ENCODE measurements around the gene TRPM3.
"Not testable (repeated sequence)": the region's sequence is repeated elsewhere in the genome, so short reads cannot be mapped to it uniquely, and the experiment has no call there.

The TRPM3 gene

GRCh38 chr9:70998962-70999361 lies 122.5 kb downstream of the TRPM3 start:
- no peak for DNase-seq (ENCODE audit: low read depth)

- peak; percentile 27 for DNase-seq (ENCODE audit: low read depth)
Observed at GRCh38 chr9:70995511-70995910, 125.9 kb downstream of the TRPM3 start.

GRCh38 chr9:70994582-70994981 lies 126.8 kb downstream of the TRPM3 start:
- no peak for DNase-seq (ENCODE audit: low read depth)

GRCh38 chr9:70988551-70988950 lies 132.9 kb downstream of the TRPM3 start:
- no peak for DNase-seq (ENCODE audit: low read depth)

- DNase-seq (ENCODE audit: low read depth) = peak; percentile 76
Observed at GRCh38 chr9:70987986-70988385, 133.4 kb downstream of the TRPM3 start.

- no peak for DNase-seq (ENCODE audit: low read depth)
Observed at GRCh38 chr9:70986984-70987383, 134.4 kb downstream of the TRPM3 start.

GRCh38 chr9:70983723-70984295 lies 137.6 kb downstream of the TRPM3 start:
- DNase-seq (ENCODE audit: low read depth) = peak; percentile 67

- no peak for DNase-seq (ENCODE audit: low read depth)
Observed at GRCh38 chr9:70981312-70981711, 140.1 kb downstream of the TRPM3 start.

GRCh38 chr9:70979966-70980365 lies 141.5 kb downstream of the TRPM3 start:
- no peak for DNase-seq (ENCODE audit: low read depth)

- no peak for DNase-seq (ENCODE audit: low read depth)
Observed at GRCh38 chr9:70978085-70978484, 143.3 kb downstream of the TRPM3 start.

GRCh38 chr9:70975821-70976220 lies 145.6 kb downstream of the TRPM3 start:
- DNase-seq (ENCODE audit: low read depth) = no peak

GRCh38 chr9:70971723-70972122 lies 149.7 kb downstream of the TRPM3 start:
- DNase-seq (ENCODE audit: low read depth) = no peak

- DNase-seq (ENCODE audit: low read depth) = not testable (repeated sequence)
Observed at GRCh38 chr9:70966380-70966779, 155.0 kb downstream of the TRPM3 start.

GRCh38 chr9:70964861-70965260 lies 156.6 kb downstream of the TRPM3 start:
- DNase-seq (ENCODE audit: low read depth) = no peak

GRCh38 chr9:70963554-70963953 lies 157.9 kb downstream of the TRPM3 start:
- no peak for DNase-seq (ENCODE audit: low read depth)

- no peak for DNase-seq (ENCODE audit: low read depth)
Observed at GRCh38 chr9:70962761-70963440, 158.5 kb downstream of the TRPM3 start.

GRCh38 chr9:70959366-70959765 lies 162.1 kb downstream of the TRPM3 start:
- no peak for DNase-seq (ENCODE audit: low read depth)

- no peak for DNase-seq (ENCODE audit: low read depth)
Observed at GRCh38 chr9:70954596-70955143, 166.8 kb downstream of the TRPM3 start.

GRCh38 chr9:70954126-70954525 lies 167.3 kb downstream of the TRPM3 start:
- DNase-seq (ENCODE audit: low read depth) = peak; percentile 82

GRCh38 chr9:70951749-70952727 lies 169.4 kb downstream of the TRPM3 start:
- peak; percentile 41 for DNase-seq (ENCODE audit: low read depth)

- no peak for DNase-seq (ENCODE audit: low read depth)
Observed at GRCh38 chr9:70950270-70950669, 171.2 kb downstream of the TRPM3 start.

GRCh38 chr9:70949239-70949638 lies 172.2 kb downstream of the TRPM3 start:
- no peak for DNase-seq (ENCODE audit: low read depth)

GRCh38 chr9:70948744-70949143 lies 172.7 kb downstream of the TRPM3 start:
- DNase-seq (ENCODE audit: low read depth) = no peak

Data from GM04503 (cell line).